Measurements from ENCODE around the gene SEL1L.

DNA sequence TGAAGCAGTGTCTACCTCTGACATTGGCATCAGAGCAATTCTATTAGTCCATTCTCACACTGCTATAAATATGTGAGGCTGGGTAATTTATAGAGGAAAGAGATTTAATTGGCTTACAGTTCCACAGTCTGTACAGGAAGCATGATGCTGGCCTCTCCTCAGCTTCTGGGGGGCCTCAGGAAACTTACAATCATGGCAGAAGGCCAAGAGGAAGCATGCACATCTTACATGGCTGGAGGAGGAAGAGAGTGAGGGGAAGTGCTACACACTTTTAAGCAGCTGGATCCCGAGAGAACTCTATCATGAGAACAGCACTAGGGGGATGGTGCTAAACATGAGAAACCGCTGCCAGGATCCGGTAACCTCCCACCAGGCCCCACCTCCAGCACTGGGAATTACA lies 25.7 kb upstream of the SEL1L start:
- no peak for TF ChIP-seq POLR2A (IDR thresholded peaks at IDR 0.05; ENCODE audit: low read length)
- TF ChIP-seq GATA1 (IDR thresholded peaks at IDR 0.05; ENCODE audit: low read depth, low read length): no peak
